ENCODE data around the gene RAP2C.

DNA sequence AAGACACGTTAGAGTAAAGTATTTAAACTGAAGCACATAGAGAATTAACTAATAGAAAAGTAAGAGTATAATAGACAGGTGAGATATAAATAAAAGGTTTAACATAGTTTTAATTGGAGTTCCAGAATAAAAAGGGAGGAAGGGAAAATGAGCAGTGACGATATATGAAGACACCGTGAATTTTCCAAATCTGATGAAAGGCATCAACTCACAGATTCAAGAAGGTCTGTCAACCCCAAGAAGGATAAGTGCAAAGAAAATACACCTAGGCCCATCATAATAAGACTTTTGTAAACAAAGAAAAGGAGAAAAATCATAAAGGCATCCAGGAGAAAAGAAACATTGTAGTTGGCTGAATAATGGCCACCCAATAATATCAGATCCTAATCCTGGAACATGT lies 43.9 kb upstream of the RAP2C start:
- TF ChIP-seq, protein P1, sequence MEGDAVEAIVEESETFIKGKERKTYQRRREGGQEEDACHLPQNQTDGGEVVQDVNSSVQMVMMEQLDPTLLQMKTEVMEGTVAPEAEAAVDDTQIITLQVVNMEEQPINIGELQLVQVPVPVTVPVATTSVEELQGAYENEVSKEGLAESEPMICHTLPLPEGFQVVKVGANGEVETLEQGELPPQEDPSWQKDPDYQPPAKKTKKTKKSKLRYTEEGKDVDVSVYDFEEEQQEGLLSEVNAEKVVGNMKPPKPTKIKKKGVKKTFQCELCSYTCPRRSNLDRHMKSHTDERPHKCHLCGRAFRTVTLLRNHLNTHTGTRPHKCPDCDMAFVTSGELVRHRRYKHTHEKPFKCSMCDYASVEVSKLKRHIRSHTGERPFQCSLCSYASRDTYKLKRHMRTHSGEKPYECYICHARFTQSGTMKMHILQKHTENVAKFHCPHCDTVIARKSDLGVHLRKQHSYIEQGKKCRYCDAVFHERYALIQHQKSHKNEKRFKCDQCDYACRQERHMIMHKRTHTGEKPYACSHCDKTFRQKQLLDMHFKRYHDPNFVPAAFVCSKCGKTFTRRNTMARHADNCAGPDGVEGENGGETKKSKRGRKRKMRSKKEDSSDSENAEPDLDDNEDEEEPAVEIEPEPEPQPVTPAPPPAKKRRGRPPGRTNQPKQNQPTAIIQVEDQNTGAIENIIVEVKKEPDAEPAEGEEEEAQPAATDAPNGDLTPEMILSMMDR (IDR thresholded peaks at IDR 0.05), result no peak
- TF ChIP-seq POLR2A (IDR thresholded peaks at IDR 0.05) (no peak), POLR2AphosphoS5 (IDR thresholded peaks at IDR 0.05; ENCODE audit: insufficient read depth in 1 of 2, low read depth in 1 of 2) (no peak)
